OCI-LY1 (cell line): Measurements from ENCODE around the gene HOXA3.

ENCODE experiments used
- H2AFZ ChIP-seq: fragments of 200-600 bp; sonication (generic), shearing (Covaris generic); 2 replicates; pipeline ENCODE4 v1.6.0; 2014; ENCODE audit warnings: antibody characterized with exemption, mild to moderate bottlenecking, low read length
- H3F3A ChIP-seq: fragments of 200-600 bp; sonication (generic), shearing (Covaris generic); 2 replicates; pipeline ENCODE4 v1.6.0; 2014; ENCODE audit warnings: mild to moderate bottlenecking, antibody characterized with exemption, low read length, moderate library complexity; ENCODE audit not compliant: insufficient read depth
- H3K27ac ChIP-seq: fragments of 200-600 bp; sonication (generic); 2 replicates; pipeline ENCODE4 v1.5.1; 2014; ENCODE audit warnings: low read length, mixed run types, mild to moderate bottlenecking, low read depth; ENCODE audit not compliant: poor library complexity, severe bottlenecking
- H3K27me3 ChIP-seq: fragments of 200-600 bp; sonication (generic); 2 replicates; pipeline ENCODE4 v1.6.0; 2014; ENCODE audit warnings: antibody characterized with exemption, mild to moderate bottlenecking, low read length, moderate library complexity; ENCODE audit not compliant: insufficient read depth
- H3K36me3 ChIP-seq: fragments of 200-600 bp; sonication (generic); 2 replicates; pipeline ENCODE4 v1.6.1; 2014; ENCODE audit warnings: mild to moderate bottlenecking, antibody characterized with exemption, low read length, moderate library complexity, mixed read lengths; ENCODE audit not compliant: insufficient read depth
- H3K4me1 ChIP-seq: fragments of 200-600 bp; sonication (generic); 2 replicates; pipeline ENCODE4 v1.5.1; 2014; ENCODE audit warnings: mild to moderate bottlenecking, low read length, moderate library complexity; ENCODE audit not compliant: insufficient read depth, severe bottlenecking
- H3K4me2 ChIP-seq: fragments of 200-600 bp; sonication (generic), shearing (Covaris generic); 2 replicates; pipeline ENCODE4 v1.6.1; 2014; ENCODE audit warnings: low read length
- H3K4me3 ChIP-seq: fragments of 200-600 bp; sonication (generic); 2 replicates; pipeline ENCODE4 v1.5.1; 2014; ENCODE audit warnings: low read length, low read depth, mild to moderate bottlenecking, mixed read lengths; ENCODE audit not compliant: poor library complexity, severe bottlenecking
- H3K79me2 ChIP-seq: fragments of 200-600 bp; shearing (Covaris generic); 2 replicates; pipeline ENCODE4 v1.6.1; 2016; ENCODE audit warnings: mixed run types, low read length, mixed read lengths; ENCODE audit not compliant: insufficient read depth
- H3K9ac ChIP-seq: fragments of 200-600 bp; sonication (generic), shearing (Covaris generic); 2 replicates; pipeline ENCODE4 v1.6.1; 2014; ENCODE audit warnings: mild to moderate bottlenecking, low read length, mixed read lengths
- H3K9me2 ChIP-seq: fragments of 200-600 bp; sonication (generic), shearing (Covaris generic); 2 replicates; pipeline ENCODE4 v1.6.1; 2014; ENCODE audit warnings: low read depth, mild to moderate bottlenecking, low read length, mixed read lengths
- H3K9me3 ChIP-seq: fragments of 200-600 bp; shearing (Covaris generic); 2 replicates; pipeline ENCODE4 v1.6.1; 2014; ENCODE audit warnings: low read length, mixed read lengths
- H4K20me1 ChIP-seq: fragments of 200-600 bp; sonication (generic), shearing (Covaris generic); 2 replicates; pipeline ENCODE4 v1.6.0; 2016; ENCODE audit warnings: mild to moderate bottlenecking, low read length; ENCODE audit not compliant: insufficient read depth
- CTCF ChIP-seq: fragments of 200-600 bp; sonication (generic), shearing (Covaris generic); IDR thresholded peaks from 2 replicates; pipeline ENCODE4 v1.5.1; 2017; ENCODE audit warnings: mild to moderate bottlenecking, antibody characterized with exemption, low read length, moderate library complexity, mixed read lengths
- EZH2 ChIP-seq: fragments of 200-600 bp; sonication (generic), shearing (Covaris generic); IDR thresholded peaks from 2 replicates; pipeline ENCODE4 v1.8.0; 2017; ENCODE audit warnings: borderline replicate concordance, mixed run types, mild to moderate bottlenecking, antibody characterized with exemption, low read length, moderate library complexity, mixed read lengths

The HOXA3 gene

DNA sequence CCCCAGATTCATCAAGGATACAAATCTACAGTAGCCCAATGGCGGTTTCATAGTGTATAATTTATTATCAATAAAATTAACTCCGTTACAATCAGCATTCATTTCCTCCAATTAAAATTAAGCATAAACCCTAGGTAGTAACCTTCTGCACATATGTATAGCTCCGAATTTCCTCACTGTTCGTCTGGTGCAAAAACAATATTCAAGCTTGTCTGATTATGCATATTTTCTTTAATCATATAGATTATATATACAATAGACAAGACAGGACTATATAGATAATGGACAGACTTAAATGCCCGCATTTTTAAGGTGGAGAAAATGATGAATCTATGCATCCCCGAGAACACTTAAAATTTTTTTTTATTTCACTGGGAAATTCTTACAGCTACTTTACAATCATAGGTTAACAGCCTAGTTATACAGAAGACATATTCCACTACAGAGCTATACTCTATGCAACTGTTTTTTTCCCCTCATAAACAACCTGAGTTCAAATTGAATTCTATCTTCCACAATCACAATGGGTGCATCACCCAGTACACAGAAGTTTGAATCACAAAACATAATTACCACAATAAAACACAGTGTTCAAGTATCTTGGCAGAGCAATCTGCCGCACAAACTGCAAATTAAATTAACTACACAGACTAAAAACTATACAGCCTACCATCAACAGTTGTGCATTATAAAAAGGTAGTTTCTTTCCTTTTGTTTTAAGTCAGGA lies 10.3 kb upstream of the HOXA3 start:
- no peaks in the 10 kb centered on the region for H3K9me3 ChIP-seq
- no peak overlapping the region for H3K4me2 ChIP-seq
- no peaks in the 10 kb centered on the region for H4K20me1 ChIP-seq
- no peak overlapping the region for H3K9ac ChIP-seq
- H3K4me3 ChIP-seq, result no peak overlapping the region
- TF ChIP-seq EZH2 (no peak), CTCF (no peak)
- 0 out of 2 replicates have a peak, but pooled peaks cover 8% of the 10 kb centered on the region for H3F3A ChIP-seq
- H3K36me3 ChIP-seq, result no peaks in the 10 kb centered on the region
- H3K27ac ChIP-seq, result no peak overlapping the region
- H2AFZ ChIP-seq, result no peak overlapping the region
- H3K27me3 ChIP-seq, result peaks cover 4% of the 10 kb centered on the region; the same call in 1 of the 2 replicates
- H3K4me1 ChIP-seq, result peaks cover 13% of the 10 kb centered on the region
- no peaks in the 10 kb centered on the region for H3K9me2 ChIP-seq
- no peaks in the 10 kb centered on the region for H3K79me2 ChIP-seq

GRCh38 chr7:27161721-27162560 lies 9.6 kb upstream of the HOXA3 start:
- Histone ChIP-seq H2AFZ (no peak overlapping the region), H3K9me2 (no peaks in the 10 kb centered on the region), H3K79me2 (no peaks in the 10 kb centered on the region), H3K4me3 (no peak overlapping the region), H3K36me3 (no peaks in the 10 kb centered on the region), H3K27ac (no peak overlapping the region), H3F3A (0 out of 2 replicates have a peak, but pooled peaks cover 8% of the 10 kb centered on the region), H3K4me2 (peak overlapping the region; percentile 88; the same call in 1 of the 2 replicates), H4K20me1 (no peaks in the 10 kb centered on the region), H3K27me3 (peaks cover under 1% of the 10 kb centered on the region; the same call in 1 of the 2 replicates), H3K4me1 (peaks cover 13% of the 10 kb centered on the region), H3K9ac (no peak overlapping the region), H3K9me3 (no peaks in the 10 kb centered on the region)
- TF ChIP-seq EZH2 (no peak), CTCF (no peak)

GRCh38 chr7:27161214-27161720 lies 8.9 kb upstream of the HOXA3 start:
- no peaks in the 10 kb centered on the region; the same call in 1 of the 2 replicates for H3K27me3 ChIP-seq
- H3K9me2 ChIP-seq, result no peaks in the 10 kb centered on the region
- TF ChIP-seq EZH2 (no peak), CTCF (peak; percentile 13; the same call in 1 of the 2 replicates)
- H3K4me1 ChIP-seq, result peaks cover 13% of the 10 kb centered on the region
- peak overlapping the region; percentile 70 for H3K4me3 ChIP-seq
- H3F3A ChIP-seq, result 0 out of 2 replicates have a peak, but pooled peaks cover 8% of the 10 kb centered on the region
- H3K36me3 ChIP-seq, result no peaks in the 10 kb centered on the region
- no peaks in the 10 kb centered on the region for H3K79me2 ChIP-seq
- peak overlapping the region; percentile 75; the same call in 1 of the 2 replicates for H3K9ac ChIP-seq
- no peak overlapping the region for H2AFZ ChIP-seq
- H4K20me1 ChIP-seq, result no peaks in the 10 kb centered on the region
- no peak overlapping the region for H3K27ac ChIP-seq
- no peaks in the 10 kb centered on the region for H3K9me3 ChIP-seq
- peak overlapping the region; percentile 88 for H3K4me2 ChIP-seq
